ENCODE results near the gene TLE4.

- TF ChIP-seq CTCF (IDR thresholded peaks at IDR 0.05; ENCODE audit: insufficient read depth, low read length, poor library complexity, severe bottlenecking) = no peak
- no peak for TF ChIP-seq EZH2phosphoT487 (conservative IDR thresholded peaks at IDR 0.05; ENCODE audit: low read length)
Measured at GRCh38 chr9:79700607-79701360, 129.0 kb downstream of the TLE4 start.

Data from SU-DHL-6 (cell line).